ENCODE results near the gene CNTN1.

The CNTN1 gene

GRCh38 chr12:40837891-40838429 is 145.7 kb downstream of the CNTN1 start:
- Histone ChIP-seq H3K18ac (ENCODE audit: low read length) (no peak overlapping the region), H4K8ac (ENCODE audit: low read depth, low read length) (no peak overlapping the region), H3K23ac (ENCODE audit: low read length) (no peak overlapping the region), H3K79me1 (ENCODE audit: low read length) (no peaks in the 10 kb centered on the region), H4K5ac (ENCODE audit: low read length) (no peak overlapping the region), H2AK5ac (ENCODE audit: low read length) (no peak overlapping the region), H3K79me2 (ENCODE audit: control insufficient read depth, insufficient read depth, low read length) (no peaks in the 10 kb centered on the region), H2BK15ac (replicated peaks; ENCODE audit: low read depth) (no peak overlapping the region), H3K56ac (ENCODE audit: low read length) (no peak overlapping the region), H3K4ac (ENCODE audit: low read depth, low read length) (no peak overlapping the region), H2BK120ac (ENCODE audit: low read depth, low read length) (no peak overlapping the region), H3K36me3 (ENCODE audit: control insufficient read depth, insufficient read depth, low read length) (no peaks in the 10 kb centered on the region), H3K27ac (ENCODE audit: low read depth, low read length) (no peak overlapping the region), H3K4me1 (ENCODE audit: control insufficient read depth, low read depth, low read length) (no peaks in the 10 kb centered on the region), H3K4me2 (ENCODE audit: low read length) (no peak overlapping the region), H3K4me3 (ENCODE audit: low read length) (no peak overlapping the region), H3K9ac (ENCODE audit: low read length) (no peak overlapping the region), H3K27me3 (ENCODE audit: insufficient read depth, low read length, poor library complexity) (no peaks in the 10 kb centered on the region), H2BK5ac (ENCODE audit: low read length) (no peak overlapping the region)
- no peak for DNase-seq
- no CpG with 5 or more reads among the region's 6 CpGs for WGBS (ENCODE audit: extremely low coverage, insufficient coverage, low lambda C conversion rate)

- H3K27me3 ChIP-seq (ENCODE audit: insufficient read depth, low read length, poor library complexity) = no peaks in the 10 kb centered on the region
- no peak overlapping the region for H3K4me2 ChIP-seq (ENCODE audit: low read length)
- no peak overlapping the region for H3K4me3 ChIP-seq (ENCODE audit: low read length)
- no peaks in the 10 kb centered on the region for H3K36me3 ChIP-seq (ENCODE audit: control insufficient read depth, insufficient read depth, low read length)
- no peaks in the 10 kb centered on the region for H3K4me1 ChIP-seq (ENCODE audit: control insufficient read depth, low read depth, low read length)
- no peak for DNase-seq
- WGBS (ENCODE audit: extremely low coverage, insufficient coverage, low lambda C conversion rate) = 100% methylated on average over 1 of the region's 3 CpGs
- no peak overlapping the region for H3K27ac ChIP-seq (ENCODE audit: low read depth, low read length)
- H3K23ac ChIP-seq (ENCODE audit: low read length) = no peak overlapping the region
- H4K8ac ChIP-seq (ENCODE audit: low read depth, low read length) = no peak overlapping the region
- H3K18ac ChIP-seq (ENCODE audit: low read length) = no peak overlapping the region
- H3K79me1 ChIP-seq (ENCODE audit: low read length) = no peaks in the 10 kb centered on the region
- H3K4ac ChIP-seq (ENCODE audit: low read depth, low read length) = no peak overlapping the region
- no peak overlapping the region for H2BK15ac ChIP-seq (replicated peaks; ENCODE audit: low read depth)
- H3K9ac ChIP-seq (ENCODE audit: low read length) = no peak overlapping the region
- no peaks in the 10 kb centered on the region for H3K79me2 ChIP-seq (ENCODE audit: control insufficient read depth, insufficient read depth, low read length)
- no peak overlapping the region for H2BK5ac ChIP-seq (ENCODE audit: low read length)
- no peak overlapping the region for H2AK5ac ChIP-seq (ENCODE audit: low read length)
- no peak overlapping the region for H2BK120ac ChIP-seq (ENCODE audit: low read depth, low read length)
- no peak overlapping the region for H3K56ac ChIP-seq (ENCODE audit: low read length)
- H4K5ac ChIP-seq (ENCODE audit: low read length) = no peak overlapping the region
These were observed 151.3 kb downstream of the CNTN1 start for GRCh38 chr12:40843495-40843894.

GRCh38 chr12:40853221-40853620 is 161.0 kb downstream of the CNTN1 start:
- no peak overlapping the region for H3K4me3 ChIP-seq (ENCODE audit: low read length)
- WGBS (ENCODE audit: extremely low coverage, insufficient coverage, low lambda C conversion rate) = no CpG with 5 or more reads among the region's 1 CpG
- H4K5ac ChIP-seq (ENCODE audit: low read length) = no peak overlapping the region

GRCh38 chr12:40854604-40855003 is 162.4 kb downstream of the CNTN1 start:
- H3K4me3 ChIP-seq (ENCODE audit: low read length) = no peak overlapping the region
- no peak overlapping the region for H3K4ac ChIP-seq (ENCODE audit: low read depth, low read length)
- H4K8ac ChIP-seq (ENCODE audit: low read depth, low read length) = no peak overlapping the region
- WGBS (ENCODE audit: extremely low coverage, insufficient coverage, low lambda C conversion rate) = no CpG with 5 or more reads among the region's 4 CpGs
- H3K4me1 ChIP-seq (ENCODE audit: control insufficient read depth, low read depth, low read length) = no peaks in the 10 kb centered on the region
- no peak overlapping the region for H3K4me2 ChIP-seq (ENCODE audit: low read length)
- no peaks in the 10 kb centered on the region for H3K79me1 ChIP-seq (ENCODE audit: low read length)
- no peak overlapping the region for H2BK5ac ChIP-seq (ENCODE audit: low read length)
- H3K27ac ChIP-seq (ENCODE audit: low read depth, low read length) = no peak overlapping the region
- H2BK15ac ChIP-seq (replicated peaks; ENCODE audit: low read depth) = no peak overlapping the region
- H3K79me2 ChIP-seq (ENCODE audit: control insufficient read depth, insufficient read depth, low read length) = no peaks in the 10 kb centered on the region
- H3K9ac ChIP-seq (ENCODE audit: low read length) = no peak overlapping the region
- H3K36me3 ChIP-seq (ENCODE audit: control insufficient read depth, insufficient read depth, low read length) = no peaks in the 10 kb centered on the region
- no peak overlapping the region for H3K23ac ChIP-seq (ENCODE audit: low read length)
- H2BK120ac ChIP-seq (ENCODE audit: low read depth, low read length) = no peak overlapping the region
- no peak overlapping the region for H3K56ac ChIP-seq (ENCODE audit: low read length)
- no peak overlapping the region for H2AK5ac ChIP-seq (ENCODE audit: low read length)
- H3K18ac ChIP-seq (ENCODE audit: low read length) = no peak overlapping the region
- DNase-seq = peak; percentile 58
- H3K27me3 ChIP-seq (ENCODE audit: insufficient read depth, low read length, poor library complexity) = no peaks in the 10 kb centered on the region
- H4K5ac ChIP-seq (ENCODE audit: low read length) = no peak overlapping the region

More at GRCh38 chr12:40853221-40853620, 161.0 kb downstream of the CNTN1 start:
- Histone ChIP-seq H3K4me1 (ENCODE audit: control insufficient read depth, low read depth, low read length) (no peaks in the 10 kb centered on the region), H2BK120ac (ENCODE audit: low read depth, low read length) (no peak overlapping the region), H2BK5ac (ENCODE audit: low read length) (no peak overlapping the region), H3K56ac (ENCODE audit: low read length) (no peak overlapping the region), H3K27me3 (ENCODE audit: insufficient read depth, low read length, poor library complexity) (no peaks in the 10 kb centered on the region), H2AK5ac (ENCODE audit: low read length) (no peak overlapping the region), H3K23ac (ENCODE audit: low read length) (no peak overlapping the region), H2BK15ac (replicated peaks; ENCODE audit: low read depth) (no peak overlapping the region), H3K4ac (ENCODE audit: low read depth, low read length) (no peak overlapping the region), H4K8ac (ENCODE audit: low read depth, low read length) (no peak overlapping the region), H3K4me2 (ENCODE audit: low read length) (no peak overlapping the region), H3K79me2 (ENCODE audit: control insufficient read depth, insufficient read depth, low read length) (no peaks in the 10 kb centered on the region), H3K9ac (ENCODE audit: low read length) (no peak overlapping the region), H3K36me3 (ENCODE audit: control insufficient read depth, insufficient read depth, low read length) (no peaks in the 10 kb centered on the region), H3K79me1 (ENCODE audit: low read length) (no peaks in the 10 kb centered on the region), H3K18ac (ENCODE audit: low read length) (no peak overlapping the region), H3K27ac (ENCODE audit: low read depth, low read length) (no peak overlapping the region)
- DNase-seq = peak; percentile 52

- no peak overlapping the region for H4K8ac ChIP-seq (ENCODE audit: low read depth, low read length)
- H3K36me3 ChIP-seq (ENCODE audit: control insufficient read depth, insufficient read depth, low read length) = no peaks in the 10 kb centered on the region
- no CpG with 5 or more reads among the region's 1 CpG for WGBS (ENCODE audit: extremely low coverage, insufficient coverage, low lambda C conversion rate)
- no peak overlapping the region for H2BK15ac ChIP-seq (replicated peaks; ENCODE audit: low read depth)
- no peak overlapping the region for H4K5ac ChIP-seq (ENCODE audit: low read length)
- no peak overlapping the region for H3K23ac ChIP-seq (ENCODE audit: low read length)
- DNase-seq = no peak
- no peak overlapping the region for H3K4me3 ChIP-seq (ENCODE audit: low read length)
- H3K27me3 ChIP-seq (ENCODE audit: insufficient read depth, low read length, poor library complexity) = no peaks in the 10 kb centered on the region
- no peaks in the 10 kb centered on the region for H3K79me2 ChIP-seq (ENCODE audit: control insufficient read depth, insufficient read depth, low read length)
- H2BK120ac ChIP-seq (ENCODE audit: low read depth, low read length) = no peak overlapping the region
- no peak overlapping the region for H2BK5ac ChIP-seq (ENCODE audit: low read length)
- H3K9ac ChIP-seq (ENCODE audit: low read length) = no peak overlapping the region
- no peak overlapping the region for H3K4me2 ChIP-seq (ENCODE audit: low read length)
- no peak overlapping the region for H3K56ac ChIP-seq (ENCODE audit: low read length)
- H3K18ac ChIP-seq (ENCODE audit: low read length) = no peak overlapping the region
- H3K27ac ChIP-seq (ENCODE audit: low read depth, low read length) = no peak overlapping the region
- H3K4ac ChIP-seq (ENCODE audit: low read depth, low read length) = no peak overlapping the region
- no peak overlapping the region for H2AK5ac ChIP-seq (ENCODE audit: low read length)
- no peaks in the 10 kb centered on the region for H3K79me1 ChIP-seq (ENCODE audit: low read length)
- H3K4me1 ChIP-seq (ENCODE audit: control insufficient read depth, low read depth, low read length) = no peaks in the 10 kb centered on the region
These were observed 172.7 kb downstream of the CNTN1 start for GRCh38 chr12:40864891-40865290.

GRCh38 chr12:40870981-40871380 is 178.7 kb downstream of the CNTN1 start:
- Histone ChIP-seq H3K56ac (ENCODE audit: low read length) (no peak overlapping the region), H2BK120ac (ENCODE audit: low read depth, low read length) (no peak overlapping the region), H3K4ac (ENCODE audit: low read depth, low read length) (no peak overlapping the region), H3K4me1 (ENCODE audit: control insufficient read depth, low read depth, low read length) (no peaks in the 10 kb centered on the region), H3K79me1 (ENCODE audit: low read length) (no peaks in the 10 kb centered on the region), H3K36me3 (ENCODE audit: control insufficient read depth, insufficient read depth, low read length) (no peaks in the 10 kb centered on the region), H2BK5ac (ENCODE audit: low read length) (no peak overlapping the region), H4K8ac (ENCODE audit: low read depth, low read length) (no peak overlapping the region), H4K5ac (ENCODE audit: low read length) (no peak overlapping the region), H3K79me2 (ENCODE audit: control insufficient read depth, insufficient read depth, low read length) (no peaks in the 10 kb centered on the region), H3K23ac (ENCODE audit: low read length) (no peak overlapping the region), H3K4me2 (ENCODE audit: low read length) (no peak overlapping the region), H2BK15ac (replicated peaks; ENCODE audit: low read depth) (no peak overlapping the region), H3K27ac (ENCODE audit: low read depth, low read length) (no peak overlapping the region), H3K4me3 (ENCODE audit: low read length) (no peak overlapping the region), H3K18ac (ENCODE audit: low read length) (no peak overlapping the region), H3K27me3 (ENCODE audit: insufficient read depth, low read length, poor library complexity) (no peaks in the 10 kb centered on the region), H2AK5ac (ENCODE audit: low read length) (no peak overlapping the region), H3K9ac (ENCODE audit: low read length) (no peak overlapping the region)
- no peak for DNase-seq
